Activated naive CD8-positive, alpha-beta T cell treated with anti-CD3 and anti-CD28 coated beads, Interleukin-2, amount 10 ng/mL, durations not matched to agents 7 days and 5 days (primary cell): ENCODE measurements around the gene CIDEB. TPM values are rescaled to one million over a fixed set of nuclear protein-coding genes. Genes with fewer than 3 reads are reported as not detected.
A peak's percentile ranks its signal among the peaks of the same experiment; 100 is the strongest.

ENCODE experiments used
- ATAC-seq: fragments of 150-1000 bp; cut with Tn5 transposase; one replicate; pipeline ENCODE4 v1.10.0; 2021; ENCODE audit warnings: low read depth, moderate library complexity
- POLR2A ChIA-PET: fragments of 350-600 bp; sonication (Branson Sonifier 250); formaldehyde crosslinking; loops from one replicate; lab custom pipeline; 2021; ENCODE audit warnings: antibody characterized with exemption; lab: Charles Lee
- DNase-seq: peaks from one replicate; pipeline ENCODE4 v3.0.0; 2021
- H3K27ac Mint-ChIP-seq: one replicate; pipeline ENCODE4 v1.8.0; 2022; ENCODE audit warnings: mild to moderate bottlenecking, mixed read lengths
- H3K27me3 Mint-ChIP-seq: one replicate; pipeline ENCODE4 v1.8.0; 2022; ENCODE audit warnings: mild to moderate bottlenecking, moderate library complexity, mixed read lengths
- H3K36me3 Mint-ChIP-seq: one replicate; pipeline ENCODE4 v1.8.0; 2021; ENCODE audit warnings: mild to moderate bottlenecking, mixed read lengths
- H3K4me1 Mint-ChIP-seq: one replicate; pipeline ENCODE4 v1.8.0; 2021; ENCODE audit warnings: mixed read lengths
- H3K4me3 Mint-ChIP-seq: one replicate; pipeline ENCODE4 v1.8.0; 2022; ENCODE audit warnings: mild to moderate bottlenecking, moderate library complexity, mixed read lengths
- H3K9me3 Mint-ChIP-seq: one replicate; pipeline ENCODE4 v1.8.0; 2021; ENCODE audit warnings: mixed read lengths
- total RNA-seq, 2 experiments: library from RNA; stranded (reverse); gene quantifications; one replicate each; pipeline ENCODE4 v1.2.3, GENCODE V29; 2021

CIDEB gene
- total RNA-seq, 2 experiments from 2014 or later, result 33.7 to 34.8 TPM

DNA sequence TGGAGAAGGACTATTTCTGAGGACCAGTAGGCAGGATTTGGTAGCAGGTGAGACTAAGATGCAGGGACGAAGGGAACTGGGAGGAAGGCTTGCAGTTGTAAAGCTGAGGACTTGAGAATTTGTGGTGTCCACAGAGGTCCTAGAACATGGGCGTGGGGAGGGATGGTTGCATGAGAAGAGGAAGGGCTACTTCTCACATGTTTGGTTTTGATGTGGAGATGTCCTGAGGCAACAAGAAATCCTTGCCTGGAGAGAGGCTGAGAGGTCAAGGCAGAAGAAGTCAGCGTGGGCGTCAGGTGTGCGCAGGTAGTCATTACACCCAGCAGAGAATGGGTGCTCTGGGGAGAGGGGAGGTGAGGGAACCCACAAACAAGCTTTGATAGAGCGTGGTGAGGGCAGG is 30.7 kb downstream of the CIDEB start:
- DNase-seq, result no peak
- H3K4me3 Mint-ChIP-seq, result no peak overlapping the region
- H3K27me3 Mint-ChIP-seq, result peaks cover 5% of the 10 kb centered on the region
- H3K4me1 Mint-ChIP-seq, result peaks cover 44% of the 10 kb centered on the region
- ATAC-seq, result no peak
- POLR2A ChIA-PET, result interaction anchor here (5.4 kb wide), 1 partner anchor 13 kb away, joined by 19 read pairs; no protein-coding TSS in a partner anchor
- H3K36me3 Mint-ChIP-seq, result peaks cover 7% of the 10 kb centered on the region
- H3K9me3 Mint-ChIP-seq, result no peaks in the 10 kb centered on the region
- no peak overlapping the region for H3K27ac Mint-ChIP-seq

DNA sequence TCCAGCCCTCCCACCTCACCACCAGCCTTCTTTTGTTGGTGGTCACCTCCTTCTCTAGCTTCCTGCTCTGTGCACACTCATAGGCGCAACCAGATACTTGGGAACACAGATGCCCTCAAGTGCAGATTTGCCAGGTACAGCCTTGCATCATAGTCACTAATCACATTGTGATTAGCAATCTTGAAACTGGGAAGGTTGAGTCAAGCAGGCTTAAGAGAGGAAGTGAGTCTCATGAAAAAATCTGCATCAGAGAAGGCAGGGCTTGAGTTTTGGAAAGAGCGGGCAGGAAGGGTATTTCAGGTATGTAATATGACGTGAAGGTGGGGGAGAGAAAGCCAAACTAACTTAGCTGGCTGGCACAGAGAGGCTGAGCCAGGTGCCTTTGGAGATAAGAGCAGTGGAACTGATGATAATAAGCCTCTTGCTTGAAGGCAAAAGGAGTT is 33.7 kb downstream of the CIDEB start:
- Mint-ChIP-seq H3K4me1 (peaks cover 46% of the 10 kb centered on the region), H3K27ac (peak overlapping the region; percentile 94), H3K4me3 (peak overlapping the region; percentile 75), H3K9me3 (no peaks in the 10 kb centered on the region), H3K27me3 (no peaks in the 10 kb centered on the region), H3K36me3 (peaks cover 6% of the 10 kb centered on the region)
- DNase-seq, result no peak
- peak; percentile 9 for ATAC-seq
- POLR2A ChIA-PET, result interaction anchor here (0.7 to 3.6 kb wide), 9 partner anchors 9 to 401 kb away, joined by 3 to 15 read pairs (median 4); partner anchors contain the start of gene TINF2

DNA sequence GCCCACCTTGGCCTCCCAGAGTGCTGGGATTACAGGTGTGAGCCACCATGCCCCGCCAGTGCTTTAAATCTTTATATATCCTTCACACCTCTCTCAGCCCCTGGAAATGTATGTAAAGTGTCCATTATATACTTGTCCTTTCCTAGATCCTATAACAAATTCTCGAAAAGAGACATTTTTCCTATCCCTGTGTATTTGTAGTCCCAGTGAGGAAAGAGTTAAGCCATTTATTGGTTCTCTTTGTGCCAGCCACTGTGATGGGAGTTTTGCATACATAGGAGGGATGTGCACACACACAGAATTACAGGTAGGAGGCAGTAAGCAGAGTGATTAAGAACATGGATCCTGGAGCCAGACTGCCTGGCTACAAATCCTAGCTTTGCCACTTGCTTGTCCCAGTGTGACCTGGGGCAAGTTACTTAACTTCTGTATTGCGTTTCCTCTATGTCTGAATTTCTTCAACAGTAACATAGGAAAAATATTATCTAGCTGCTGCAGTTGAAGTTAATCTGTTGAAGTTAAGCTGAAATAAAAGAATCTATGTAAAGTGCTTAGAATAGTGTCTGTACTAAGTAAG is 34.3 kb downstream of the CIDEB start:
- Mint-ChIP-seq H3K9me3 (no peaks in the 10 kb centered on the region), H3K27ac (peak overlapping the region; percentile 94), H3K4me3 (no peak overlapping the region), H3K27me3 (no peaks in the 10 kb centered on the region), H3K36me3 (peaks cover 6% of the 10 kb centered on the region), H3K4me1 (peaks cover 42% of the 10 kb centered on the region)
- DNase-seq, result no peak
- no peak for ATAC-seq
- POLR2A ChIA-PET, result interaction anchor here (0.7 to 3.6 kb wide), 5 partner anchors 16 to 44 kb away, joined by 3 to 15 read pairs (median 6); partner anchors contain the start of gene TINF2

DNA sequence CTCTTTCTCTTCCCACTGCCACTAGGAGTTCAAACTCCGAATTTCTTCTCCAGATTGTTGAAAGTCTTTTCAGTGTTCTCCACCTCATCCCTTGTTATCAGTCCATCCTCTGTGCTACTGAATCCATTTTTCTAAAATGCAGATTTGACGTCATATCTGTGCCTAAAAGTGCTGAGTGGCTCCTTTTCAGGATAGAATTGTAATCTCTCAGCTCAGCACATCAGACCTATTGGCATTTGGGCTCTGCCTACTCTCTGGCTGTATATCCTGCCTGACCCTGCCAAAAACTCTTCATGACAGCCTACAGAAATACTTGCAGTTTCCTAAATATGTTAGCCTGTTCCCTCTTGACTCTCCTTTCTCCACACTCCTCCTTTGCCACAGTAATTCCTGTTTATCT is 35.3 kb downstream of the CIDEB start:
- peak overlapping the region; percentile 97 for H3K27ac Mint-ChIP-seq
- H3K9me3 Mint-ChIP-seq, result no peaks in the 10 kb centered on the region
- H3K27me3 Mint-ChIP-seq, result no peaks in the 10 kb centered on the region
- peak overlapping the region; percentile 79 for H3K4me3 Mint-ChIP-seq
- POLR2A ChIA-PET, result interaction anchor here (1.2 to 3.5 kb wide), 6 partner anchors 11 to 158 kb away, joined by 3 to 66 read pairs (median 14); partner anchors contain the start of genes CBLN3, CIDEB, DHRS1 and KHNYN
- H3K4me1 Mint-ChIP-seq, result peaks cover 38% of the 10 kb centered on the region
- peaks cover 3% of the 10 kb centered on the region for H3K36me3 Mint-ChIP-seq
- DNase-seq, result no peak
- no peak for ATAC-seq

DNA sequence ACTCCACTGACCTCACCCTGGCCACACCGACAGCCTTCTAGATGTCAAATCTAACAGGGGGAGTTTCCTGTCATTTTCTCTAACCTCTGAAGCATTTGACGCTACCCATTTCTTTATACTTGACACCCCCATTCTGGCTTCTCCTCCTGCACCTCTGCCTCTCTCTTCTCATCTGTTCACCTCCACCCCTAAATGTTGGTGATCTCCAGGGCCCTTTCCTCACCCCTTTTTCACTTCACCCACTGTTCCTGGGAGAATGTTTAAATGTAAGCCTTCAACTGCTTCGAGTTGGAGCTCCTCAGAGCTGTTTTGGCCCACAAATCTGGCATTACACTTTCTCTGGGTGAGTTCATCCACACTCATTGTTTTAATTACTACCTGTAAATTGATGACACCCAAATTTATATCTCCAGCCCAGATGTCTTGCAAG is 35.9 kb downstream of the CIDEB start:
- Mint-ChIP-seq H3K9me3 (no peaks in the 10 kb centered on the region), H3K4me3 (peak overlapping the region; percentile 79)
- ATAC-seq, result no peak

DNA sequence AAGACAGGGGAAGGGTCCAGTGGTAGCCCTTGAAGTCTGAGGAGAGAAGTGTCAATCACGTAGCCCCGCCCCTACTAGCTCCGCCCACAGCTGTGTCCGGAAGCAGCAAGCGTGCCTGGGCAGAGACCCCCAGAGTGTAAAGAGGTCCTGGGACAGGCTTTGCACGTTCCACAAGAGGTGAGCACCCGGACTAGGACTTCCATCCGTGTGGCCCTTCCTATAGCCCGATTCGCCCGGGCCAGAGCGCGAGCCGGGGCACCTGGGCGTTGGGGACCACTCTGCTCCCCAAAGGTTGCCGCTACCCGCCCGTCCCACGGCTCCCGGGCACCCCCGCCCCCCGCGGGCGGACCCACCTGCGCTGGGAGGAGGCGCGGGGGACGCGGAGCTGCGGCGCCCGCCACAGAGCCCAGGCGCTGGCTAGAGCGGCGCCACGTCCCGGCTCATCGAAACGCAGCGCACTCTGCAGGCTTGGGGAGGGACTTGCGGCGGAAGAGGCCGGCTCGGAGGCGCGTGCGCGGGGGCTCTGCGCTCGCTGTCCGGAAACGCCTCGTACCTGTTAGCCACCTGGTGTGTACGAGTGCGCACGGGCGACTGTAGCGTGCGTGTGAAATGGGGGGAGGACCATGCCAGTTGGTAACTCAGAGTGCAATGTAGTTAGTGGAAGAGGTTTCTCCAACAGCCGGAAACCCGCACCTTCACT is 36.5 kb downstream of the CIDEB start, which contains the start of gene RABGGTA:
TSS of gene RABGGTA (minus strand) at position 464 of the 700 bp plus-strand sequence. CDS start 482 bp downstream, outside the sequence.
- peak; percentile 91 for DNase-seq
- Mint-ChIP-seq H3K4me1 (peaks cover 37% of the 10 kb centered on the region), H3K27me3 (no peaks in the 10 kb centered on the region), H3K27ac (peak within 1 kb of the TSS; percentile 97), H3K4me3 (peak within 1 kb of the TSS; percentile 95), H3K36me3 (peaks cover 6% of the 10 kb centered on the region), H3K9me3 (no peaks in the 10 kb centered on the region)
- peak; percentile 88 for ATAC-seq
- POLR2A ChIA-PET, result interaction anchor here (0.6 to 3.5 kb wide), 28 partner anchors 9 to 159 kb away, joined by 3 to 66 read pairs (median 4); partner anchors contain the start of genes CBLN3, CHMP4A, CIDEB and DCAF11

More for the DNA sequence above, 35.9 kb downstream of the CIDEB start:
- peaks cover 6% of the 10 kb centered on the region for H3K36me3 Mint-ChIP-seq
- DNase-seq, result no peak
- POLR2A ChIA-PET, result interaction anchor here (0.9 to 3.5 kb wide), 15 partner anchors 8 to 159 kb away, joined by 3 to 66 read pairs (median 11); partner anchors contain the start of genes CBLN3, CIDEB, DHRS1 and KHNYN
- peaks cover 37% of the 10 kb centered on the region for H3K4me1 Mint-ChIP-seq
- peak overlapping the region; percentile 97 for H3K27ac Mint-ChIP-seq
- no peaks in the 10 kb centered on the region for H3K27me3 Mint-ChIP-seq

DNA sequence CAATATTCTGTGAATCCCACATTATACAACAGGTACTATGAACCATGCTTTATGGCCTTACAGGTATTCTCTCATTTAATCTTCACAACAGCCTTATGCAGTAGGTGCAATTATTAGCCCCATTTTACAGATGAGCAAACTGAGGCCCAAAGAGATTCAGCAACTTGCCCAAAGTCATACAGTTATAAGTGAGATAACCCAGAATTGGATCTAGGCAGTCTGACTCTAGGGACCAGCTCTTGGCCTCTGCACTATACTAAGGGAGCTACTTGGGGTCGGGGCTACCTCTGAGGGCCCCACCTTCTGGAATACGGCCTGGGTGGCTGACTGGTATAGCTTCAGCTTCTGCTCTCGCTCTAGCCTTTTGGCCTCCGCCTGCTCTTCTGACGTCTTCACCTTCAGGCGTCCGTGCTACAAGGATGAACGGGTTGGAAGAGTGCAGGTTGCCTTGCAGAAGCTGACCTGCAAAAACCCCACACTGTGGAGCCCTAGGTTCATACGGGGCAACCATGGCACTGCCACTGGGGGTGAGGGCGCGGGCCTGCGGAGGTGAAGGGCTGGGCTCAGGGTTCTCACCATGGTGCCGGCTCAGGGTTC is 37.1 kb downstream of the CIDEB start:
- no peak for ATAC-seq
- Mint-ChIP-seq H3K4me1 (peaks cover 37% of the 10 kb centered on the region), H3K27me3 (no peaks in the 10 kb centered on the region), H3K27ac (peak overlapping the region; percentile 97), H3K9me3 (no peaks in the 10 kb centered on the region), H3K36me3 (peaks cover 6% of the 10 kb centered on the region), H3K4me3 (peak overlapping the region; percentile 95)
- POLR2A ChIA-PET, result interaction anchor here (0.6 to 3.5 kb wide), 26 partner anchors 8 to 160 kb away, joined by 3 to 66 read pairs (median 6); partner anchors contain the start of genes CBLN3, CHMP4A, CIDEB and DCAF11
- no peak for DNase-seq

DNA sequence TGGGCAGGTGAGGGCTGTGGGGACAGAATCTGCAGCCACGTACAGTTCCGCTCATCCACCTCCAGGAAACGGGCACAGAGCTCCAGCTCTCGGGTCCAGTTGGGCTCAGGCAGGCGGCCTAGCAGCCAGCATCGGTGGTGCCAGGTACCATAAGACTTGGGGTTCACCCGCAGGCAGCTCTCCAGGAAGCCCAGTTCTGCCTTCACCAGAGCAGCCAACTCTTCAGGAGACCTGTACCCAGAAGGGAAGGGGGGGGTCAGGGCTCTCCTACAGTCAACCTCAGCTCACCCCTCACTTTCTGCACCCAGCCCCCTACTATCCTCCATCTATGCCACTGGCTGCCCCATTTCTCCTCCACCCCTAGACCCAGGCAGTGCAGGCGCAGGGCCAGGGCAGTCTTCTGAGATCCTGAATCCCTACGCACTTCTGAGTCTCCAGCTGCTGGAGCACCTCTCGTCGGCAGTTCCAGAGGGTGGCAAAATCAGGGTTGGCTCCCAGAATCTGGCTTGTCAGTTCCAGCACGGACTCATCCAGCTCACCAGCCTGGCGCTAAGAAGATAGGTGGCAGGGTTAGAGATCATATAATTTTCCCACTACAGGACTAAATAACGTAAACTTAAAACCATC is 37.8 kb downstream of the CIDEB start:
- Mint-ChIP-seq H3K4me1 (peaks cover 36% of the 10 kb centered on the region), H3K36me3 (peaks cover 6% of the 10 kb centered on the region), H3K4me3 (peak overlapping the region; percentile 95), H3K27ac (peak overlapping the region; percentile 11), H3K9me3 (no peaks in the 10 kb centered on the region), H3K27me3 (no peaks in the 10 kb centered on the region)
- POLR2A ChIA-PET, result interaction anchor here (0.9 to 3.5 kb wide), 21 partner anchors 8 to 161 kb away, joined by 3 to 66 read pairs (median 5); partner anchors contain the start of genes CBLN3, CHMP4A, CIDEB and KHNYN
- DNase-seq (no peak), ATAC-seq (no peak)

DNA sequence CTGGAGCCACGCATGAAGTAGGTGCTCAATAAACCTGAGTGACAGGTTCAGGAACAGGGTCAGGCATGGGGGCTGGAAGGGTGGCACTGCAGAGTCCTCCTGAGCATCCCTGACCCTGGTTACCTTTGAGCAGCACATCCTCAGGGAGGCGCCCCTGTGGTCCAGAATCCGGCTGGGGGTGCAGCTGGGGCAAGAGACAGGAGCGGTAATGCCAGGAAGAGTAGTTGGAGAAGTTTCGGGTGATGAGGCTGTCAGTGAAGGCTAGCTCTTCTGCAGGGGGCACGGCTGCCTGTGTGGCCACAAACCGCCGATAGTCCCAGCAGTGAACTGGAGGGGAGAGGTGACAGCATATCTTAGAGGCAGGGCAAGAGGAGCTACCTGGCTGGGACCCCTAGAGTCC is 38.4 kb downstream of the CIDEB start:
- Mint-ChIP-seq H3K36me3 (peaks cover 6% of the 10 kb centered on the region), H3K9me3 (no peaks in the 10 kb centered on the region), H3K27me3 (no peaks in the 10 kb centered on the region), H3K4me3 (no peak overlapping the region), H3K27ac (peak overlapping the region; percentile 32), H3K4me1 (peaks cover 34% of the 10 kb centered on the region)
- no peak for DNase-seq
- POLR2A ChIA-PET, result interaction anchor here (0.5 to 3.5 kb wide), 5 partner anchors 17 to 74 kb away, joined by 3 to 66 read pairs (median 3); partner anchors contain the start of gene TINF2
- ATAC-seq, result no peak

DNA sequence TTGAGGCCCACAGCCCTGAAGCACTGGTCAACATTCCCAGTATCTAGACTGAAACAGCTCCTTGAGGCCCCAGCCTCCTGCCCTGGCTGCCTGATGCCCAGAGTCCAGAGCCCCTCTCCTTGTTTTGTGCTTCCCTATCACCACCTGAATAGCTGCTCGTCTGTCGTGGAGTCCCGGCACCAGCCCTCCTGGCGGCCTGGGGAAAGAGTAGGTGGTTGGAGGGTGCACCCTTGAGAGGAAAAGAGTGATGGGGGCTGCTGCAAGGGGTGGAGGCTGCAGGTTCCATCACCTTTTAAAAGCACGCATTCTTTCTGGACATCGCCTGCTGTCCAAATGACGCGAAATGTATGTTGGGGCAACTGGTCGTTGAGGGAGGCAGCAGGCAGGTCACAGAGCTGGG is 39.6 kb downstream of the CIDEB start:
- DNase-seq (no peak), ATAC-seq (no peak)
- Mint-ChIP-seq H3K27me3 (no peaks in the 10 kb centered on the region), H3K36me3 (peaks cover 6% of the 10 kb centered on the region), H3K4me3 (no peak overlapping the region), H3K27ac (no peak overlapping the region), H3K9me3 (no peaks in the 10 kb centered on the region), H3K4me1 (peaks cover 22% of the 10 kb centered on the region)
- POLR2A ChIA-PET, result no interaction called here

DNA sequence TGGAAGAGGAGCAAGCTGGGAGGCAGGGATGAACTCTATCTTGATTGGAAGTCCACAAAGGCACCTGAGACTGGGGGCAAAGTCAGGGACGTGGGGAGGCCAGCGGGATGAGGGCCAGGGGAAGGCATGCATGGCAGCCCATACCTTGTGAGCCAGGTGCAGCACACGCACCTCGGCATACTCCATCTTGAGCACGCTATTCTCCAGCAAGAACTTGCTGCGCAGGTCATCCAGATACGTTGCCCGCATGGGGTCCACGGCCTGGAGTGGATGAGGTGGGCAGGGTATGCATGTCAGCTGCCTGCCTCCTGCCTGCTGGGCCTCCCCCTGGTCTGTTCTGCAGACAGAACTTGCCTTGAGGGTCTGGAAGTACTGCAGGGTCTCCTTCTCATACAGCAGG is 40.3 kb downstream of the CIDEB start:
- ATAC-seq, result no peak
- POLR2A ChIA-PET, result no interaction called here
- H3K36me3 Mint-ChIP-seq, result peaks cover 6% of the 10 kb centered on the region
- DNase-seq, result no peak
- peaks cover 17% of the 10 kb centered on the region for H3K4me1 Mint-ChIP-seq
- no peak overlapping the region for H3K4me3 Mint-ChIP-seq
- no peaks in the 10 kb centered on the region for H3K9me3 Mint-ChIP-seq
- peak overlapping the region; percentile 50 for H3K27ac Mint-ChIP-seq
- no peaks in the 10 kb centered on the region for H3K27me3 Mint-ChIP-seq

DNA sequence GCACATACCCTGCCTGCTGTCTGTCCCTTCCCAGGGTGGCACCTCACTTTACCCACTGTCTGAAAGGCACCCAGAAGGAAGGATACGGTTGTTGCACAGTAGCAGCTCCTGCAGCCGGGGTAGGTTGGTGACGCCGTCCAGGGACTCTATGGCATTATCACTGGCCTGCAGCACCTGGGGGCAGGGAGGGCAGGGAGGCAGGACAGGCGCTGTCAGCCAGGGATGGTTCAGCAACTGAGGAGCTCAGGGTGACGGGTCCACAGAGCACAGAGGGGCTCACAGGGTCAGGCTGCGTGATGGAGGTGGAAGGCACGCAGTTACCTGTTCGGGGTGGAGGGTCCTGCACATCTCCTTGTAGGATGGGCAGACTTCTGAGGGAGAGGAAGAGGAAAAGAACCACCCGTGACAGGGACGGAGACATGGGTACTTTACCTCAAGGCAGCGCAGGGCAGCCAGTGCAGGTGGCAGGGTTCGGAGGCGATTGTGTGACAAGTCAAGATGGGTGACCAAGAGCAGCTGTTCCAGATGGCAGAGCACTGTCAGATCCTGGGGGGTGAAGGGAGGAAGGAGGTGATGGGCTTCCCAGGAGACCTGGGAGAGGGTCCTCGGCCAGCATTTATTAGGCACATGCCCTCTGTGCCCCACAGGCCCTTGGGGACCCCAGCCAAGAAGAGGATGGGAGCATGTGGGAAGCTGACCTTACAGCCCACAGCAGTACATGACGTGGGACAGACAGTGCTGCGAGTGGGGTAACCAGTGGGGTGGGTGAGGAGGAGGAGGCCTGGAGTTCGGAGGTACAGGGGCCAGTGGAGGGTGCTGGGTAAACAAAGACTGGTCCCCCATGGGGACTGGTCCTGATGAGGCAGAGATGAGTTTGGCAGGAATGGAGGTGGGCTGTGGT is 41.2 kb downstream of the CIDEB start:
- POLR2A ChIA-PET, result no interaction called here
- no peak overlapping the region for H3K27ac Mint-ChIP-seq
- no peak for DNase-seq
- H3K27me3 Mint-ChIP-seq, result no peaks in the 10 kb centered on the region
- peaks cover 6% of the 10 kb centered on the region for H3K36me3 Mint-ChIP-seq
- H3K4me3 Mint-ChIP-seq, result no peak overlapping the region
- ATAC-seq, result no peak
- H3K4me1 Mint-ChIP-seq, result peaks cover 9% of the 10 kb centered on the region
- H3K9me3 Mint-ChIP-seq, result no peaks in the 10 kb centered on the region
